Esophagus muscularis mucosa (tissue), 4 donors: ENCODE measurements around the gene PIWIL1. TPM values are rescaled to one million over a fixed set of nuclear protein-coding genes. Genes with fewer than 3 reads are reported as not detected.

ENCODE experiments used
- DNase-seq: peaks from one replicate; pipeline ENCODE4 v3.0.0-alpha.2; 2017; ENCODE audit errors: extremely low spot score
- H3K27ac ChIP-seq, 4 donors: fragments of 200-600 bp; sonication (generic); replicated peaks in 1 of 4; 1 replicate in 3 of 4; 2 replicates in 1 of 4; pipeline ENCODE4 v1.5.1; 2016 to 2019; ENCODE audit warnings: mild to moderate bottlenecking in 1 of 4
- H3K27me3 ChIP-seq, 4 donors: fragments of 200-600 bp; sonication (generic); one replicate each; pipeline versions ENCODE4 v1.5.1 to v1.6.0; 2016 to 2019
- H3K36me3 ChIP-seq, 4 donors: fragments of 200-600 bp; sonication (generic); one replicate each; pipeline ENCODE4 v1.5.1; 2016 to 2019
- H3K4me1 ChIP-seq, 4 donors: fragments of 200-600 bp; sonication (generic); one replicate each; pipeline ENCODE4 v1.5.1; 2016 to 2019
- H3K4me3 ChIP-seq, 4 donors: fragments of 200-600 bp; sonication (generic); 1 replicate in 2 of 4; 2 replicates in 2 of 4; pipeline ENCODE4 v1.5.1; 2016 to 2019; ENCODE audit warnings: mild to moderate bottlenecking in 4 of 4, moderate library complexity in 1 of 4
- H3K9me3 ChIP-seq, 4 donors: fragments of 200-600 bp; sonication (generic); 1 replicate in 3 of 4; 2 replicates in 1 of 4; pipeline ENCODE4 v1.5.1; 2016 to 2019
- CTCF ChIP-seq, 3 experiments: fragments of 200-600 bp in 2 of 3; fragments of 450-650 bp in 1 of 3; sonication (generic) in 2 of 3; IDR thresholded peaks; one replicate each; pipeline ENCODE4 v1.5.1; 2017 to 2019; ENCODE audit warnings: antibody characterized with exemption in 3 of 3, mild to moderate bottlenecking in 2 of 3, moderate library complexity in 1 of 3
- EP300 ChIP-seq: sonication (generic); formaldehyde crosslinking; IDR thresholded peaks from one replicate; pipeline ENCODE4 v1.6.1; 2017; ENCODE audit warnings: antibody characterized with exemption
- POLR2A ChIP-seq: fragments of 450-650 bp; IDR thresholded peaks from one replicate; pipeline ENCODE4 v1.6.1; 2017; ENCODE audit warnings: antibody characterized with exemption, moderate library complexity, mild to moderate bottlenecking, low read depth
- POLR2AphosphoS5 ChIP-seq, 2 donors: sonication (generic); formaldehyde crosslinking; IDR thresholded peaks; one replicate each; pipeline ENCODE4 v1.6.1; 2017; ENCODE audit warnings: antibody characterized with exemption in 2 of 2
- WGBS: methylation state at CpG from one replicate; pipeline ENCODE4 v1.1.5; 2018; 5-methylcytosine and 5-hydroxymethylcytosine counted together
- intact Hi-C: fragments of 100-400 bp; cut with DNase I; formaldehyde crosslinking; loops from one replicate; pipeline ENCODE4 v1.15.1; 2023
- total RNA-seq, 4 donors: library from RNA; depleted of rRNA; stranded (reverse); fragments of >200 nt; gene quantifications; one replicate each; pipeline versions ENCODE4 v1.1.0 to v1.2.1, GENCODE V29; 2016

PIWIL1 gene
- total RNA-seq, 4 donors from 2014 or later, result under 0.01 TPM; not detected in 3

- TF ChIP-seq CTCF (IDR thresholded peaks at IDR 0.05) (no peak), POLR2A (no peak), POLR2AphosphoS5 (IDR thresholded peaks at IDR 0.05) (no peak), EP300 (no peak)
- no peaks in the 10 kb centered on the region for H3K4me1 ChIP-seq
- 15% methylated on average over 5 of the region's 5 CpGs for WGBS
Observed at GRCh38 chr12:130371296-130371695, 33.6 kb downstream of the PIWIL1 start.

DNA sequence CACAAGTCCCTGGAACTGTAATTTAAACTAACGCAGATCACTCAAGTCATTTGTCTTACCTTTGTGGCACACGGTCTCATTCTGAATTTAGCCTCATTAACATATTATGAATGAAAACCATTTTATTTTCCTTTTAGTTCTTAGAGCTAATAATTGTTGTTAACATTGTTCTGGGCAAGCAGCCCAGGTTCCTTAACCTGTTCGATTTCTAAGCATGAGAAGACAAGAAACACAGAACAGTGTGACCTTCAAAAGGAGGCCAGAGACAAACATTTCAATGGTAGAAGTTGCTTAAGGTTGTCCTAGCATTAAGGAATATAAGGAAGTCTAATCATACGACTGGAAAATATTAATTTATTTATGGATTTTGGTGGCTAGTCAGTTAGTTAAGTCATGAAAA lies 35.2 kb downstream of the PIWIL1 start:
- H3K36me3 ChIP-seq, result no peaks in the 10 kb centered on the region
- peaks cover 0 to 48% (median 0%) of the 10 kb centered on the region in 4 donors for H3K27me3 ChIP-seq
- DNase-seq, result peak; percentile 19
- no peaks in the 10 kb centered on the region for H3K4me1 ChIP-seq
- H3K9me3 ChIP-seq, result no peaks in the 10 kb centered on the region
- H3K27ac ChIP-seq, result no peak overlapping the region
- 47% methylated on average over 4 of the region's 4 CpGs for WGBS
- no peak for TF ChIP-seq POLR2AphosphoS5 (IDR thresholded peaks at IDR 0.05)
- H3K4me3 ChIP-seq, result no peak overlapping the region
- intact Hi-C loops, result no loop called here

More at GRCh38 chr12:130371296-130371695, 33.6 kb downstream of the PIWIL1 start:
- Histone ChIP-seq H3K9me3 (no peaks in the 10 kb centered on the region), H3K36me3 (no peaks in the 10 kb centered on the region), H3K27me3 (peaks cover 0 to 40% (median 0%) of the 10 kb centered on the region in 4 donors), H3K4me3 (no peak overlapping the region), H3K27ac (no peak overlapping the region)
- intact Hi-C loops, result no loop called here
- DNase-seq, result peak; percentile 50

DNA sequence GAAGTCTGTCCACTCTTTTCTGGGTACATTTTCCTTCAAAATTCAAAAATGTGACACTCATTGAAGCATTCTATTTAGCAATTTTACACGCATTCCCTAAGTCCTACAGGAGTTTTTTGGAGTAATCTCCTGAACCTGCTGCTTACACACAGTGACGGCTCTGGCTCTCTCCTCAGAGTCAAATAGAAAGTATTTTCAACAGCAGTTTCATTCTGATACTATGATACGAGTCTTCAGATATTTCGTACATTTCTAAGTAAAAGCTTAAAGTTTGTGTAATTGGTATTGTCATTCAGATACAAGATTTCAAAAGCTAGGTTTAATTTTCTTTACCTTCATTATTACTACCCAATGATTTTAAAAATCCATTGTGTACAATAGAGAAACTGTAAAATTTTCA lies 36.4 kb downstream of the PIWIL1 start:
- no peaks in the 10 kb centered on the region for H3K9me3 ChIP-seq
- TF ChIP-seq CTCF (IDR thresholded peaks at IDR 0.05) (no peak), POLR2A (no peak), POLR2AphosphoS5 (IDR thresholded peaks at IDR 0.05) (no peak), EP300 (no peak)
- intact Hi-C loops, result no loop called here
- 78% methylated on average over 4 of the region's 4 CpGs for WGBS
- no peaks in the 10 kb centered on the region for H3K36me3 ChIP-seq
- H3K27ac ChIP-seq, result no peak overlapping the region
- no peak for DNase-seq
- H3K4me1 ChIP-seq, result no peaks in the 10 kb centered on the region
- no peak overlapping the region for H3K4me3 ChIP-seq
- H3K27me3 ChIP-seq, result peaks cover 0 to 48% (median 0%) of the 10 kb centered on the region in 4 donors

DNA sequence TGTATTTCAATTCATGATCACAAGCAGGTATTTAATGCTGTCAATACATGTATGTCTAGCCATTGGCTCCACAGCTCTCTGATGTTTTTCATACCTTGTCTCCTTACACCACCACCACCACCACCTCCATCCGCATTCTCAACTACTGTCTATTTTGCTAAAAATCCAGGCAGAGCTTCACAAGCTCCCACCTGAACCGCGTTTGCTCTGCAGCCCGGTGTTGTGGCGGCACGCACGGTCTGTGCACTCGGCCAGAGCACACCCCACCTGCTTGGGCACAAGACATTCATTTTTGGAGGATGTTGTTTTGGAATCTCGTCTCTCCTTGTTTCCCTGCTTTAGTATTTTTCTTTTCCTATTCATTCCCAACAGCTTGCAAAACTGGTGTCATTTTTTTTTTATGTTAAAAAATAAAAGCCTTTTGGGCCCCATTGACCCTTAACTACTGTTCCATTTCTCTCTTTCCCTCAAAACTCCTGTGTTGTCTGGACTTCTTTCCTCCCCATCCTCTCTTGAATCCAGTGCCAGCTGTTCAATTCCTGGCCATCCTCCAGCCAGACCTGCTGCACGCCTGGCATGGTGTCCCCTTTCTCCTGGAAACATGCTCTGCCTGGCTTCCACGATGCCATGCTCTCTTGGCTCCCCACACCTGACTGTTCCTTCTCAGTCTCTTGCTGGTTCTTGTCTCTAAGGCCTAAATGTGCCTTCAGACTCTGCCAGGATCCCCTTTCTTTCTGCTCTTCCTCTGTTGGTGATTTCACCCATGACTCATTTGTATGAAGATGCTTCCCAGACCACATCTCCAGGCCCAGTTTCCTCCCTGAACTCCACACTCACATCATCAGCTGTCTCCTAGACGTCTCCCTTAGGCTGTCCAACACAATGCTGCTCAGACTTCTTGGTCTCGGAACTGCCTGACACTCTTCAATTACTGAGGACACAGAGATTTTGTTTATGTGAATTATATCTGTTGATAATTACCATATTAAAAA lies 37.9 kb downstream of the PIWIL1 start:
- WGBS, result 83% methylated on average over 13 of the region's 13 CpGs
- intact Hi-C loops, result no loop called here

More for the DNA sequence above, 37.9 kb downstream of the PIWIL1 start:
- Histone ChIP-seq H3K27me3 (peaks cover 0 to 48% (median 0%) of the 10 kb centered on the region in 4 donors), H3K27ac (no peak overlapping the region), H3K4me3 (no peak overlapping the region), H3K9me3 (no peaks in the 10 kb centered on the region), H3K36me3 (no peaks in the 10 kb centered on the region), H3K4me1 (no peaks in the 10 kb centered on the region)
- TF ChIP-seq POLR2AphosphoS5 (IDR thresholded peaks at IDR 0.05) (no peak), CTCF (IDR thresholded peaks at IDR 0.05) (no peak), POLR2A (no peak), EP300 (no peak)
- peak; percentile 86 for DNase-seq
